Endothelial cell of umbilical vein (primary cell): ENCODE data around the gene FUBP3. TPM values are rescaled to one million over a fixed set of nuclear protein-coding genes. Genes with fewer than 3 reads are reported as not detected.

ENCODE experiments used
- BruUV-seq: library from RNA; stranded (reverse); fragments of 400-500 nt; replicated peaks from 2 replicates; lab custom pipeline; 2021; lab: Mats Ljungman, UMichigan
- CTCF ChIA-PET: fragments of 300-600, 350-600 bp; sonication (Branson Sonifier 250); formaldehyde crosslinking; loops from one replicate; lab custom pipeline; 2021; ENCODE audit warnings: antibody characterized with exemption, inconsistent platforms; lab: Charles Lee
- POLR2A ChIA-PET: fragments of 300-600, 350-600 bp; sonication (Branson Sonifier 250); formaldehyde crosslinking; loops from one replicate; lab custom pipeline; 2021; ENCODE audit warnings: antibody characterized with exemption, inconsistent platforms; lab: Charles Lee
- DNase-seq: peaks from one replicate; pipeline ENCODE4 v3.0.0-alpha.2; 2011; ENCODE audit warnings: low read depth, low spot score
- FAIRE-seq: peaks from 2 replicates; lab custom pipeline; 2011; peaks lifted over from hg19 to GRCh38; lab: Jason Lieb, UNC
- H2AFZ ChIP-seq: 2 replicates; pipeline ENCODE4 v1.6.0; 2012; ENCODE audit warnings: low read depth, low read length, control low read depth, inconsistent platforms
- H3K27ac ChIP-seq: 2 replicates; pipeline ENCODE4 v1.5.1; 2011; ENCODE audit warnings: low read depth, mild to moderate bottlenecking, control low read depth, low read length, moderate library complexity; ENCODE audit not compliant: insufficient read depth
- H3K27me3 ChIP-seq, 2 experiments: 2 replicates each; pipeline versions ENCODE4 v1.6.0 to v1.6.1; 2011; ENCODE audit warnings: low read length in 2 of 2, mixed read lengths in 1 of 2; ENCODE audit not compliant: control insufficient read depth in 2 of 2, insufficient read depth in 2 of 2
- H3K36me3 ChIP-seq, 2 experiments: 2 replicates in 1 of 2; 3 replicates in 1 of 2; pipeline ENCODE4 v1.5.1; 2011; ENCODE audit warnings: low read length in 2 of 2, mild to moderate bottlenecking in 1 of 2, moderate library complexity in 1 of 2; ENCODE audit not compliant: control insufficient read depth in 2 of 2, insufficient read depth in 2 of 2; ENCODE audit errors: extremely low read depth in 1 of 2
- H3K4me1 ChIP-seq: 3 replicates; pipeline ENCODE4 v1.5.1; 2011; ENCODE audit warnings: mild to moderate bottlenecking, low read length; ENCODE audit not compliant: control insufficient read depth, insufficient read depth; ENCODE audit errors: extremely low read depth
- H3K4me2 ChIP-seq: 2 replicates; pipeline ENCODE4 v1.6.1; 2011; ENCODE audit warnings: low read length, control low read depth, mixed read lengths; ENCODE audit not compliant: insufficient read depth
- H3K4me3 ChIP-seq, 3 experiments: fragments of 200-600 bp in 1 of 3; sonication (generic), shearing (Covaris generic) in 1 of 3; replicated peaks in 1 of 3; 2 replicates each; pipeline ENCODE4 v1.5.1; 2011 to 2016; ENCODE audit warnings: control low read depth in 3 of 3, low read length in 3 of 3, mild to moderate bottlenecking in 2 of 3, inconsistent platforms in 1 of 3, low read depth in 1 of 3, moderate library complexity in 1 of 3; ENCODE audit not compliant: insufficient read depth in 1 of 3
- H3K79me2 ChIP-seq: 2 replicates; pipeline ENCODE4 v1.6.0; 2012; ENCODE audit warnings: low read length, inconsistent platforms; ENCODE audit not compliant: control insufficient read depth, insufficient read depth
- H3K9ac ChIP-seq: replicated peaks from 2 replicates; pipeline ENCODE3; 2011; ENCODE audit warnings: low read length, control low read depth; ENCODE audit not compliant: insufficient read depth; ENCODE audit errors: extremely low read depth
- H3K9me1 ChIP-seq: replicated peaks from 3 replicates; pipeline ENCODE4 v1.6.0; 2011; ENCODE audit warnings: mild to moderate bottlenecking, low read length; ENCODE audit not compliant: control insufficient read depth, insufficient read depth; ENCODE audit errors: extremely low read depth
- H3K9me3 ChIP-seq: replicated peaks from 2 replicates; pipeline ENCODE4 v1.5.1; 2012; ENCODE audit warnings: low read length, inconsistent platforms; ENCODE audit not compliant: control insufficient read depth, insufficient read depth
- H4K20me1 ChIP-seq: replicated peaks from 2 replicates; pipeline ENCODE3; 2011; ENCODE audit warnings: mild to moderate bottlenecking, low read length; ENCODE audit not compliant: control insufficient read depth, insufficient read depth; ENCODE audit errors: extremely low read depth
- CTCF ChIP-seq, 2 donors: IDR thresholded peaks; 1 replicate in 1 of 2; 2 replicates in 1 of 2; pipeline ENCODE4 v1.5.1; 2011; ENCODE audit warnings: low read length in 2 of 2, mild to moderate bottlenecking in 2 of 2, moderate library complexity in 2 of 2, control low read depth in 1 of 2, inconsistent platforms in 1 of 2, low read depth in 1 of 2; ENCODE audit not compliant: insufficient read depth in 1 of 2; ENCODE audit errors: extremely low read depth in 1 of 2
- EZH2 ChIP-seq: IDR thresholded peaks from 2 replicates; pipeline ENCODE4 v1.6.1; 2012; ENCODE audit warnings: borderline replicate concordance, low read depth, mild to moderate bottlenecking, moderate library complexity, low read length, inconsistent platforms; ENCODE audit not compliant: severe bottlenecking
- FOS ChIP-seq: IDR thresholded peaks from 2 replicates; pipeline ENCODE4 v1.6.1; 2011; ENCODE audit warnings: mild to moderate bottlenecking, low read length, moderate library complexity, borderline replicate concordance; ENCODE audit not compliant: insufficient read depth
- GATA2 ChIP-seq: IDR thresholded peaks from 2 replicates; pipeline ENCODE4 v1.7.0; 2011; ENCODE audit warnings: low read depth, mild to moderate bottlenecking, moderate library complexity, mixed read lengths, low read length; ENCODE audit not compliant: insufficient read length, insufficient read depth
- MYC ChIP-seq: IDR thresholded peaks from one replicate; pipeline ENCODE4 v1.6.1; 2011; ENCODE audit warnings: mild to moderate bottlenecking, low read depth, low read length
- POLR2AphosphoS5 ChIP-seq: IDR thresholded peaks from 2 replicates; pipeline ENCODE4 v1.6.1; 2012; ENCODE audit warnings: low read depth, mild to moderate bottlenecking, control low read depth, low read length, moderate library complexity; ENCODE audit not compliant: insufficient read depth
- dilution Hi-C: fragments of 300-500 bp; cut with MboI; formaldehyde crosslinking; loops from one replicate; pipeline ENCODE4 v1.15.0; 2019; ENCODE audit warnings: low sequenced_read_pairs; ENCODE audit not compliant: extremely low pct_ligation_motif_present
- intact Hi-C: fragments of 100-400 bp; cut with micrococcal nuclease; formaldehyde crosslinking; loops from one replicate; pipeline ENCODE4 v1.10.0; 2022
- polyA plus RNA-seq, 4 experiments: library from polyadenylated mRNA; depleted of rRNA in 3 of 4; stranded (reverse) in 3 of 4; unstranded in 1 of 4; fragments of >200 nt; gene quantifications; 2 replicates each; pipeline versions ENCODE4 v1.2.1 to v1.2.3, GENCODE V29; 2011 to 2012; ENCODE audit warnings: missing spikeins in 1 of 4
- total RNA-seq: library from RNA; stranded (reverse); gene quantifications from 2 replicates; pipeline ENCODE4 v1.2.3, GENCODE V29; 2021

Gene FUBP3
- total and polyA plus RNA-seq, 2 donors (not counting 3 experiments of a cell fraction or from before 2014, with no cell fraction given): 19.4 to 50.9 TPM

DNA sequence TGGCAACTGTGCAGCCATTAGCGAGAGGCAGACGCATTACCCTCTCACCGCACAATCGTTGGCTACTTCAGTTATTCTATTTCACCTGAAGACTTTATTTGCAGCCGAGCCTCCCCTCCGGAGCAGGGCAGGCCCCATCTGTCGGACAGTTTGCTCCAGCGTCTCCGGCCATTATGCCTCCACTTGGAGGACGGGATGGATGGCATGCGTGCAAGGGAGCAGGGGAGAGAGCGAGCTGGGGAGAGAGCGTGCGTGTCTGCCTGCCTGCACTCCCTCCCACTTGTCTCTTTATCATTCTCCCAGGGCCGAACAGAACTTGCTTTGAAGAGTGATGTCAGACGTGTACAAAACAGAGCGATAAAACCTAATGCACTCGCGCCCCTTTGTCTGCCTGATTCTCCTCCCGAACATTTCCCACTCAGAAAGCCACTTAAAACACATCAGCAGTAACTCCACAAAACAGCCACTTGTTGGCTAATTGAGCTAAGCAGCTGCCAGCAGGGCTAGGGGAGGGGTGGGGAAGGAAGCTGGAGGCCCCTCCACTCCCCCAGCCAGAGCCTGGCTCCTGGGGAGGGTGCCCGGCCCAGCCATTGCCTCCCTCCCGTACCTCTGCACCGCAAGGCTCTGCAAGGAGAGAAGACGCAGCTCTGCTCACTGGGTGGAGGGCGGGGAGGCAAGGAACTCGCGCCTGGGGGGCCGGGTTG is 43.4 kb upstream of the FUBP3 start:
- peaks cover 7% of the 10 kb centered on the region for H3K4me1 ChIP-seq
- dilution Hi-C loops (no loop called here), intact Hi-C loops (no loop called here)
- FAIRE-seq: peak; percentile 8
- H3K9me1 ChIP-seq: no peaks in the 10 kb centered on the region
- BruUV-seq: no TSS peak
- H2AFZ ChIP-seq: no peak overlapping the region
- ChIA-PET POLR2A (no interaction called here), CTCF (interaction anchor here (0.6 kb wide), 1 partner anchor 10 kb away, joined by 4 read pairs; no protein-coding TSS in a partner anchor)
- H3K79me2 ChIP-seq: no peaks in the 10 kb centered on the region
- no peaks in the 10 kb centered on the region for H4K20me1 ChIP-seq
- H3K36me3 ChIP-seq: no peaks in the 10 kb centered on the region
- peaks cover 32 to 38% of the 10 kb centered on the region in 2 experiments for H3K27me3 ChIP-seq
- no peaks in the 10 kb centered on the region for H3K9me3 ChIP-seq
- no peak overlapping the region for H3K4me3 ChIP-seq
- H3K9ac ChIP-seq: no peak overlapping the region
- peak; percentile 8 for DNase-seq
- no peak overlapping the region for H3K4me2 ChIP-seq
- TF ChIP-seq POLR2AphosphoS5 (no peak), EZH2 (peak; percentile 50)
- no peak overlapping the region for H3K27ac ChIP-seq

- intact Hi-C loops: no loop called here
- no peak overlapping the region for H2AFZ ChIP-seq
- no peak for FAIRE-seq
These were observed 42.7 kb upstream of the FUBP3 start for GRCh38 chr9:130536701-130537107.

More at GRCh38 chr9:130536701-130537107, 42.7 kb upstream of the FUBP3 start:
- no peak for DNase-seq
- ChIA-PET POLR2A (no interaction called here), CTCF (interaction anchor here (1.7 kb wide), 1 partner anchor 8 kb away, joined by 4 read pairs; no protein-coding TSS in a partner anchor)
- H3K9ac ChIP-seq: no peak overlapping the region
- TF ChIP-seq EZH2 (no peak), MYC (no peak), CTCF (IDR thresholded peaks at IDR 0.05; ENCODE audit: extremely low read depth in 1 of 2, insufficient read depth in 1 of 2, low read depth in 1 of 2, low read length in 2 of 2) (no peak), POLR2AphosphoS5 (no peak), FOS (no peak), GATA2 (no peak)
- no TSS peak for BruUV-seq
- H3K4me1 ChIP-seq: peaks cover 7% of the 10 kb centered on the region
- H3K27me3 ChIP-seq: peaks cover 32 to 38% of the 10 kb centered on the region in 2 experiments
- no peak overlapping the region for H3K4me3 ChIP-seq
- no peak overlapping the region for H3K4me2 ChIP-seq
- dilution Hi-C loops: no loop called here
- H3K36me3 ChIP-seq: no peaks in the 10 kb centered on the region
- H4K20me1 ChIP-seq: no peaks in the 10 kb centered on the region
- H3K9me3 ChIP-seq: no peaks in the 10 kb centered on the region
- H3K79me2 ChIP-seq: no peaks in the 10 kb centered on the region
- H3K9me1 ChIP-seq: no peaks in the 10 kb centered on the region
- no peak overlapping the region for H3K27ac ChIP-seq
